ENCODE results near the gene SEMA4A. TPM values are rescaled to one million over a fixed set of nuclear protein-coding genes. Genes with fewer than 3 reads are reported as not detected.

The SEMA4A gene
- total and polyA plus RNA-seq, 2 donors: 6.4 to 14.8 TPM

GRCh38 chr1:156162430-156163037 is 9.1 kb downstream of the SEMA4A start:
- Histone ChIP-seq H3K36me3 (ENCODE audit: control insufficient read depth in 2 of 2, insufficient read depth in 2 of 2, low read length in 1 of 2) (no peaks in the 10 kb centered on the region), H3K4me3 (ENCODE audit: low read length in 2 of 2) (no peak overlapping the region), H3K27me3 (ENCODE audit: control insufficient read depth in 2 of 2, insufficient read depth in 1 of 2, low read length in 1 of 2) (peaks cover 0 to 2% of the 10 kb centered on the region in 2 donors), H3K27ac (ENCODE audit: low read depth in 1 of 2, low read length in 1 of 2) (no peak overlapping the region), H3K9me3 (ENCODE audit: control insufficient read depth in 2 of 2, insufficient read depth in 1 of 2, low read length in 1 of 2) (no peaks in the 10 kb centered on the region), H3K4me1 (ENCODE audit: control insufficient read depth in 2 of 2, insufficient read depth in 2 of 2, low read length in 2 of 2) (peaks cover 0 to 31% of the 10 kb centered on the region in 2 donors)
- 98% methylated on average over 5 of the region's 5 CpGs for WGBS
- no peak for DNase-seq (ENCODE audit: low read depth in 6 of 9, low spot score in 9 of 9)

GRCh38 chr1:156163712-156164111 is 10.3 kb downstream of the SEMA4A start:
- peaks cover 0 to 2% of the 10 kb centered on the region in 2 donors for H3K27me3 ChIP-seq (ENCODE audit: control insufficient read depth in 2 of 2, insufficient read depth in 1 of 2, low read length in 1 of 2)
- H3K4me3 ChIP-seq (ENCODE audit: low read length in 2 of 2): no peak overlapping the region
- WGBS: 98% methylated on average over 1 of the region's 1 CpG
- no peak for DNase-seq (ENCODE audit: low read depth in 6 of 9, low spot score in 9 of 9)
- no peaks in the 10 kb centered on the region for H3K9me3 ChIP-seq (ENCODE audit: control insufficient read depth in 2 of 2, insufficient read depth in 1 of 2, low read length in 1 of 2)
- H3K4me1 ChIP-seq (ENCODE audit: control insufficient read depth in 2 of 2, insufficient read depth in 2 of 2, low read length in 2 of 2): peaks cover 0 to 25% of the 10 kb centered on the region in 2 donors
- no peaks in the 10 kb centered on the region for H3K36me3 ChIP-seq (ENCODE audit: control insufficient read depth in 2 of 2, insufficient read depth in 2 of 2, low read length in 1 of 2)
- no peak overlapping the region for H3K27ac ChIP-seq (ENCODE audit: low read depth in 1 of 2, low read length in 1 of 2)

GRCh38 chr1:156164125-156164831 is 10.9 kb downstream of the SEMA4A start:
- 99% methylated on average over 6 of the region's 6 CpGs for WGBS
- Histone ChIP-seq H3K4me1 (ENCODE audit: control insufficient read depth in 2 of 2, insufficient read depth in 2 of 2, low read length in 2 of 2) (peaks cover 0 to 19% of the 10 kb centered on the region in 2 donors), H3K4me3 (ENCODE audit: low read length in 2 of 2) (no peak overlapping the region), H3K27ac (ENCODE audit: low read depth in 1 of 2, low read length in 1 of 2) (no peak overlapping the region), H3K9me3 (ENCODE audit: control insufficient read depth in 2 of 2, insufficient read depth in 1 of 2, low read length in 1 of 2) (no peaks in the 10 kb centered on the region), H3K27me3 (ENCODE audit: control insufficient read depth in 2 of 2, insufficient read depth in 1 of 2, low read length in 1 of 2) (peaks cover 0 to 2% of the 10 kb centered on the region in 2 donors), H3K36me3 (ENCODE audit: control insufficient read depth in 2 of 2, insufficient read depth in 2 of 2, low read length in 1 of 2) (no peaks in the 10 kb centered on the region)
- DNase-seq (ENCODE audit: low read depth in 6 of 9, low spot score in 9 of 9): no peak

- no peak for DNase-seq (ENCODE audit: low read depth in 6 of 9, low spot score in 9 of 9)
- Histone ChIP-seq H3K36me3 (ENCODE audit: control insufficient read depth in 2 of 2, insufficient read depth in 2 of 2, low read length in 1 of 2) (no peaks in the 10 kb centered on the region), H3K4me1 (ENCODE audit: control insufficient read depth in 2 of 2, insufficient read depth in 2 of 2, low read length in 2 of 2) (peaks cover 0 to 12% of the 10 kb centered on the region in 2 donors), H3K27ac (ENCODE audit: low read depth in 1 of 2, low read length in 1 of 2) (no peak overlapping the region), H3K4me3 (ENCODE audit: low read length in 2 of 2) (no peak overlapping the region), H3K27me3 (ENCODE audit: control insufficient read depth in 2 of 2, insufficient read depth in 1 of 2, low read length in 1 of 2) (peaks cover 0 to 2% of the 10 kb centered on the region in 2 donors), H3K9me3 (ENCODE audit: control insufficient read depth in 2 of 2, insufficient read depth in 1 of 2, low read length in 1 of 2) (no peaks in the 10 kb centered on the region)
- WGBS: 92% methylated on average over 2 of the region's 2 CpGs
Measured at GRCh38 chr1:156165083-156165482, 11.7 kb downstream of the SEMA4A start.

- Histone ChIP-seq H3K36me3 (ENCODE audit: control insufficient read depth in 2 of 2, insufficient read depth in 2 of 2, low read length in 1 of 2) (no peaks in the 10 kb centered on the region), H3K4me3 (ENCODE audit: low read length in 2 of 2) (no peak overlapping the region), H3K27me3 (ENCODE audit: control insufficient read depth in 2 of 2, insufficient read depth in 1 of 2, low read length in 1 of 2) (no peaks in the 10 kb centered on the region), H3K9me3 (ENCODE audit: control insufficient read depth in 2 of 2, insufficient read depth in 1 of 2, low read length in 1 of 2) (no peaks in the 10 kb centered on the region), H3K27ac (ENCODE audit: low read depth in 1 of 2, low read length in 1 of 2) (no peak overlapping the region), H3K4me1 (ENCODE audit: control insufficient read depth in 2 of 2, insufficient read depth in 2 of 2, low read length in 2 of 2) (peaks cover 0 to under 1% of the 10 kb centered on the region in 2 donors)
- no peak for DNase-seq (ENCODE audit: low read depth in 6 of 9, low spot score in 9 of 9)
- 80% methylated on average over 5 of the region's 5 CpGs for WGBS
Measured at GRCh38 chr1:156167536-156167935, 14.2 kb downstream of the SEMA4A start.

GRCh38 chr1:156172696-156173470 is 19.5 kb downstream of the SEMA4A start:
- 86% methylated on average over 9 of the region's 9 CpGs for WGBS

GRCh38 chr1:156176610-156177210 is 23.3 kb downstream of the SEMA4A start:
- WGBS: 98% methylated on average over 12 of the region's 12 CpGs
- H3K9me3 ChIP-seq (ENCODE audit: control insufficient read depth in 2 of 2, insufficient read depth in 1 of 2, low read length in 1 of 2): no peaks in the 10 kb centered on the region
- H3K27me3 ChIP-seq (ENCODE audit: control insufficient read depth in 2 of 2, insufficient read depth in 1 of 2, low read length in 1 of 2): no peaks in the 10 kb centered on the region
- no peak overlapping the region for H3K27ac ChIP-seq (ENCODE audit: low read depth in 1 of 2, low read length in 1 of 2)
- no peak for DNase-seq (ENCODE audit: low read depth in 6 of 9, low spot score in 9 of 9)
- peaks cover 0 to 11% of the 10 kb centered on the region in 2 donors for H3K36me3 ChIP-seq (ENCODE audit: control insufficient read depth in 2 of 2, insufficient read depth in 2 of 2, low read length in 1 of 2)
- H3K4me3 ChIP-seq (ENCODE audit: low read length in 2 of 2): no peak overlapping the region
- peaks cover 20 to 38% of the 10 kb centered on the region in 2 donors for H3K4me1 ChIP-seq (ENCODE audit: control insufficient read depth in 2 of 2, insufficient read depth in 2 of 2, low read length in 2 of 2)

More at GRCh38 chr1:156172696-156173470, 19.5 kb downstream of the SEMA4A start:
- no peak overlapping the region for H3K27ac ChIP-seq (ENCODE audit: low read depth in 1 of 2, low read length in 1 of 2)
- no peak for DNase-seq (ENCODE audit: low read depth in 6 of 9, low spot score in 9 of 9)
- H3K9me3 ChIP-seq (ENCODE audit: control insufficient read depth in 2 of 2, insufficient read depth in 1 of 2, low read length in 1 of 2): no peaks in the 10 kb centered on the region
- H3K4me3 ChIP-seq (ENCODE audit: low read length in 2 of 2): no peak overlapping the region
- H3K27me3 ChIP-seq (ENCODE audit: control insufficient read depth in 2 of 2, insufficient read depth in 1 of 2, low read length in 1 of 2): no peaks in the 10 kb centered on the region
- H3K36me3 ChIP-seq (ENCODE audit: control insufficient read depth in 2 of 2, insufficient read depth in 2 of 2, low read length in 1 of 2): peaks cover 0 to 11% of the 10 kb centered on the region in 2 donors
- peaks cover 9 to 26% of the 10 kb centered on the region in 2 donors for H3K4me1 ChIP-seq (ENCODE audit: control insufficient read depth in 2 of 2, insufficient read depth in 2 of 2, low read length in 2 of 2)

- WGBS: 40% methylated on average over 7 of the region's 7 CpGs
- peak overlapping the region; percentile 55 to 75 for H3K27ac ChIP-seq (ENCODE audit: low read depth in 1 of 2, low read length in 1 of 2)
- H3K9me3 ChIP-seq (ENCODE audit: control insufficient read depth in 2 of 2, insufficient read depth in 1 of 2, low read length in 1 of 2): no peaks in the 10 kb centered on the region
- no peak overlapping the region for H3K4me3 ChIP-seq (ENCODE audit: low read length in 2 of 2)
- peaks cover 0 to 11% of the 10 kb centered on the region in 2 donors for H3K36me3 ChIP-seq (ENCODE audit: control insufficient read depth in 2 of 2, insufficient read depth in 2 of 2, low read length in 1 of 2)
- peak in 6 of 9 donors; percentile 19 to 82 (median 56) for DNase-seq (ENCODE audit: low read depth in 6 of 9, low spot score in 9 of 9)
- H3K4me1 ChIP-seq (ENCODE audit: control insufficient read depth in 2 of 2, insufficient read depth in 2 of 2, low read length in 2 of 2): peaks cover 20 to 32% of the 10 kb centered on the region in 2 donors
- no peaks in the 10 kb centered on the region for H3K27me3 ChIP-seq (ENCODE audit: control insufficient read depth in 2 of 2, insufficient read depth in 1 of 2, low read length in 1 of 2)
Measured at GRCh38 chr1:156177919-156178654, 24.7 kb downstream of the SEMA4A start.
